GM12872 (cell line): ENCODE data around the gene RTP4.

Experiments
- CTCF ChIP-seq: IDR thresholded peaks from 3 replicates; pipeline ENCODE4 v1.5.1; 2011; ENCODE audit warnings: low read depth, mild to moderate bottlenecking, low read length, moderate library complexity; ENCODE audit not compliant: insufficient read depth

RTP4 gene

GRCh38 chr3:187368251-187369088, at the start of gene RTP4:
TSS of gene RTP4 (plus strand) at chr3:187368385. CDS start at chr3:187368442, 57 bp downstream.
- no peak for TF ChIP-seq CTCF

GRCh38 chr3:187318819-187319616, 49.2 kb upstream of the RTP4 start:
- peak; percentile 83 for TF ChIP-seq CTCF

- TF ChIP-seq CTCF, result peak; percentile 97
Observed at GRCh38 chr3:187319699-187320302, 48.4 kb upstream of the RTP4 start.

- TF ChIP-seq CTCF, result no peak
Observed at GRCh38 chr3:187321766-187322165, 46.4 kb upstream of the RTP4 start.

- no peak for TF ChIP-seq CTCF
Observed at GRCh38 chr3:187322291-187322690, 45.9 kb upstream of the RTP4 start.

- no peak for TF ChIP-seq CTCF
Observed at GRCh38 chr3:187323091-187323490, 45.1 kb upstream of the RTP4 start.

GRCh38 chr3:187325632-187326031, 42.6 kb upstream of the RTP4 start:
- no peak for TF ChIP-seq CTCF
